Fibroblast of mammary gland (primary cell): ENCODE measurements around the gene ARHGAP6.

Experiments used
- DNase-seq: peaks from one replicate; pipeline ENCODE4 v3.0.0-alpha.2; 2010; ENCODE audit warnings: low read depth
- H3K4me3 ChIP-seq: 2 replicates; pipeline ENCODE4 v1.5.1; 2011; ENCODE audit warnings: low read depth, mild to moderate bottlenecking, low read length, moderate library complexity; ENCODE audit not compliant: control insufficient read depth
- TF ChIP-seq, protein P1 (sequence below): conservative IDR thresholded peaks from 2 replicates; pipeline ENCODE4 v1.5.1; 2011; ENCODE audit warnings: low read depth, low read length, inconsistent platforms; ENCODE audit not compliant: control insufficient read depth, insufficient read depth

Gene ARHGAP6

DNA sequence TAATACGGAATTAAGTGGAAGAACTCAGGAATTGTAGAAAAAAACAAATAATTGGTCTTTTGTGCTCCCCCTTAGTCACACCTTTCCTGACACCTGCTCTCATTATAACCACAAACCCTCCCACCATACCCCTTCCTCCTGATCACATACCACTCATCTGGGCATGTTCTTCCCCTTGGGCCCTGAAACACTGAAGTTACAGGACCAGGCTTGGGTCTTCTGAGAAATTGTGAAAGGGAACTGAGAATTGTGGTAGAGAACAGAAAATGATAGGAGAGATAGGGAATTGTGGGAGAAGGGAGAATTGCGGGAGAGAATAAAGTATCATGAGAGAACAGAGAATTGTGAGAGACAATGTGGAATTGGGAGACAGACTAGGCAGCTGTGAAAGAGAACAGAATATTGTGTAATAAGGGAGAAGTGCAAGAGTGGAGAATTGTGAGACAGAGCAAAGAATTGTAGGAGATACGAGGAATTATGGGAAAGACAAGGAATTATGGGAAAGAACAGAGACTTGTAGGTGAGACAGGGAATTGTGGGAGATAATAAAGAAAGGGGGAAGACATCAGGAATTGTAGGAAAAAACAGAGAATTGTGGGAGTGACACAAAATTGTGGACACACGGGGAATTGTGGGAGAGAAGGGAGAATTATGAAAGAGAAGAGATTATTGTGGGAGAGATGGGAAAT is 557.3 kb downstream of the ARHGAP6 start:
- no peak for DNase-seq
- no peak overlapping the region for H3K4me3 ChIP-seq
- TF ChIP-seq, protein P1, sequence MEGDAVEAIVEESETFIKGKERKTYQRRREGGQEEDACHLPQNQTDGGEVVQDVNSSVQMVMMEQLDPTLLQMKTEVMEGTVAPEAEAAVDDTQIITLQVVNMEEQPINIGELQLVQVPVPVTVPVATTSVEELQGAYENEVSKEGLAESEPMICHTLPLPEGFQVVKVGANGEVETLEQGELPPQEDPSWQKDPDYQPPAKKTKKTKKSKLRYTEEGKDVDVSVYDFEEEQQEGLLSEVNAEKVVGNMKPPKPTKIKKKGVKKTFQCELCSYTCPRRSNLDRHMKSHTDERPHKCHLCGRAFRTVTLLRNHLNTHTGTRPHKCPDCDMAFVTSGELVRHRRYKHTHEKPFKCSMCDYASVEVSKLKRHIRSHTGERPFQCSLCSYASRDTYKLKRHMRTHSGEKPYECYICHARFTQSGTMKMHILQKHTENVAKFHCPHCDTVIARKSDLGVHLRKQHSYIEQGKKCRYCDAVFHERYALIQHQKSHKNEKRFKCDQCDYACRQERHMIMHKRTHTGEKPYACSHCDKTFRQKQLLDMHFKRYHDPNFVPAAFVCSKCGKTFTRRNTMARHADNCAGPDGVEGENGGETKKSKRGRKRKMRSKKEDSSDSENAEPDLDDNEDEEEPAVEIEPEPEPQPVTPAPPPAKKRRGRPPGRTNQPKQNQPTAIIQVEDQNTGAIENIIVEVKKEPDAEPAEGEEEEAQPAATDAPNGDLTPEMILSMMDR = no peak

DNA sequence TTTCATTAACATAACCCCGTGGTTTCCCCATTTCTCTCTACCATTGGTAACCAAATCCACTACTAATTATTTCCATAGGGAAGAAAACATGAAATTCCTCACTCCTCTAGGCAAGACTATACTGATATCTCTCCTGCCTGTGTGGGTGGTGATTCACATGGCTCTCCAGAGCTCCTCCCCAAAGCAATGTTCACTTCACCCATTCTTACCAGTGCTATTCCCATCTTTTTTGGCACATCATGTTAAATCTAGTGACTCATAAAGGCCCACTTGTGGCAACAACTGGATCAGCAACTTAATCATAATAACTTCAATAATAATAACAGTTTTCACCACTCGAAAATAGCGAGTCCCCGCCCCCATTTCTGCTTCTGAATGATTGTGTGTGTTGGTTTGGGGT is 560.6 kb downstream of the ARHGAP6 start:
- peak; percentile 67 for DNase-seq
- TF ChIP-seq, protein P1 = no peak
- H3K4me3 ChIP-seq = no peak overlapping the region

DNA sequence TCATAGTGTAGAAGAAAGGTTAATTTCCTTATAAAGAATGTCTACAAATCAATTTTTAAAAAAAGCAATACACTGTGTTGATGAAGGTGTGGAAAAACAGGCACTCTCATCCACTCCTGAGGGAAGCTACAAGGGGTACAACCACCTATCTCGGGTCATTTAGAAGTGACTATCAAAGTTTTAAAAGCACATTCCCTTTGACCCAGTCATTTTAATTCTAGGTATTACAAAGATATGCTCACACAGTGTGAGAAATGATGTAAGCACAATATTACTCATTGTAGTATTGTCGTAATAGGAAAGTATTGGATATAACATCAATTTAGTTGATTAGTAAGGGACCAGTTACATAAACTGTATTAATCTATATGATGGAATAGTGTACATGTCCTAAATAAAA is 562.0 kb downstream of the ARHGAP6 start:
- H3K4me3 ChIP-seq = no peak overlapping the region
- TF ChIP-seq, protein P1 = no peak
- DNase-seq = no peak

DNA sequence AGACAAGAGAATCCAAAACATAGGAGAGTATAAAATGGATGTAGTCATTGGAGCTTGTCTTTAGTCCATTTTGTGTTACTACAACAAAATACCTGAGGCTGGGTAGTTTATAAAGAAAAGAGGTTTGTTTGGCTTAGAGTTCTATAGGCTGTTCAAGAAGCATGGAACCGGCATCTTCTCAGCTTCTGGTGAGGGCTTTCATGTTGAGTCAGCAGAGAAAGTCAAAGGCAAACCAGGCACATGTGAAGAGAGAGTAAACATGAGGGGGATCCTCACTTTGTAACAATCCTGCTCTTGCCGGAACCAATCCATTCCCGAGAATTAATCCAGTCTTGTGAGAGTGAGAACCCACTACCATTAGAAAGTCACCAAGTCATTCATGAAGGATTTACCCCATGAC is 562.7 kb downstream of the ARHGAP6 start:
- TF ChIP-seq, protein P1 = no peak
- DNase-seq = no peak

DNA sequence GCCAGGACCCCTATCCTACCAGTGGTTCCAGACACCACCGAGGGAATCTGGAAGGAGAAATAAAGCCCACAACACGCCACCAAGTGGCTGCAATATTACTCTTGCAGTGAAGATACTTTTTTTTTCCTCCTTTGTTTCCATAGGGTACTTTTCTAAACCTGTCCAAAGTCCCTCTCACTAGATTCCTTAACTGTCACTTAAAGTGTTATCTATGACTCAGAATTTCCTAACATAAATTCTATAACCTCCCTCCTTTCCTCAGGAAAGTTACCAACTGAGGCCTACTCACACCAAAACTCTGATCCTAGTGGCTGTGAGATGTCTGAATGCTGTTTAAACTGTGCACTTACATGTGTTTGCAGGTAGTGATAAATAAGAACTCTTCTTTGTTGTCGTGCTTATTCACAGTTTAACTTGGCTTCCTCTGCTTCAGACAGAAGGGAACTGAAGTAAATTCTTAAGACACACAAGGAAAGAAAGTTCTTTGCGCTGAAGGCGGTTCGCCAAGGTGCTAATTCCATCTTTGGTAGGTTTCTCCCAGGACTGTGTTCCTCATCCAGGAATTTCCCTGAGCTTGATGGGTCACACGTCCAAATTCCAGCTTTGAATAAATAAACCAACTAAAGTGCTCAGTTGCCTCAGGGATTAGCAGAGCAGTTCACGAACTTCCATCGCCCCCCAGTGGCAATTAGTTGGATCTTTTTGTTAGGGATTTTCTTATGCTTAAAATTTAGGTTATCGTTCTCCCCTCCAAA is 565.3 kb downstream of the ARHGAP6 start:
- H3K4me3 ChIP-seq = no peak overlapping the region
- TF ChIP-seq, protein P1 = peak; percentile 56
- DNase-seq = peak; percentile 69

More for the DNA sequence above, 562.7 kb downstream of the ARHGAP6 start:
- no peak overlapping the region for H3K4me3 ChIP-seq

DNA sequence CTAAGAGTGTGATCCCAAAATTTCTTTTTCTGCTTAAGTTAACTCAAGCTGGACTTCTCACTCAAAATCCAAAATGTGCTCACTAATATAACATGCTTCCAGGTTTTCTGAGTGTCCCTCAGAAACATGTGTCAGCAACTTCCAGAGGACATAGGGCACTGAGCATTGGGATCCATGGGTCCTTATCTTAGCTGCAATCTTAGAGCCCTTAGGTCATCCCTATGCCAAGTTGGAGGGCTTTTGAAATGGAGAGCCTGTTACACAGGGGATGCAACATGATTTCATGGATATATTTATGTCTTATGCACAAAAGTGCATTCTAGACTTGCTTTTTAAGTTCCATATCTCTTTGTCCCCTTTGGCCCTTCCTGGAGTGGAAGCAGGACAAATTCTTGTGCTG is 566.3 kb downstream of the ARHGAP6 start:
- no peak overlapping the region for H3K4me3 ChIP-seq
- TF ChIP-seq, protein P1 = no peak
- DNase-seq = no peak
